HG02938 (cell line): ENCODE data around the gene TPD52L1.

Source experiments
- ATAC-seq: cut with Tn5 transposase; IDR thresholded peaks from one replicate; pipeline ENCODE4 v1.9.1; 2021; ENCODE audit warnings: mild to moderate bottlenecking, moderate library complexity; ENCODE audit not compliant: unreplicated experiment

Gene TPD52L1

DNA sequence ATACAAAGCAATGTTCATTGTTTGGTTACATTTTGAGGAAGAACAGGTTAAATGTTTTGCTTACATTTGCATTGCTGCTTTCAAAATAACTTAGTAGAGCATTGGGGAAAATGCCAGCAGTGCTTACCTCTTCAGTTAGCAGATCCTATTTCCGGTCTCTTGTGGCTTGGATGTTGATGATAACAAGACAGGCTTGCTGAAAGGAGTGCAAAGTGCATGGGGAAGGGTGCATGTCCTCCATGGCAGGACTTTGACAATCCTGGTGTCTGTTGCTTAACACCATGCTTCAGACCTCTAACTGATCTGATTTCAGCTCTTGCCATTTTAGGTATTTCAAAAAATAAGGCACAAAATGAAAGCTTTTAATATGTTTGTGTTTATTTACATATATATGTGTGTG lies 21.1 kb downstream of the TPD52L1 start:
- ATAC-seq = no peak

DNA sequence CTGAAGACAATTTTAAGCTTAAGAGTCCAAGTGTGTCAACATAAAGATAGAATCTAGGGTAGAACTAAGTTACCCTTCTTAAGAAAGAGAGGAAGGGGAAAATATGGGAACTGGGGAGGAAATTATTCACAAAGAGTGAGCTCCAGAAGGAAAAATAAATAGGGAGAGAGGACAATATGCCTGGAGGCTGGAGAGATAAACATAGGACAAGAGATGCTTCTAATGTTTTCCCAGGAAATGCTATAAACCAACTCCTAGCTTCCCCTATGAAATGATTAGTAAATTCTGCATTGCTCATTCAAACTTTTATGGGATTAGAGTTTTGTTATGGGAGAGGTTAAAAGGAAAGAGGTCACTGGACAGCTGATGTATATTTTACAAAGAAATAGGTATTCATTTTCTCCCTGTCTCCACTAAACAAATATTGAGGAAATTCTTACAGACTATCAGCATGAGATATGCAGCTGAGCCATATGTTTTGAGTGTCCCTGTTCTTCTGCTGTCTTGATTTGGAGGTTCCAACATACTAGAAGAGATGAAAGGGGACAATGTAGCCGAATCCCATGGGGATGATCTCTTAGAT lies 22.0 kb downstream of the TPD52L1 start:
- ATAC-seq = no peak

DNA sequence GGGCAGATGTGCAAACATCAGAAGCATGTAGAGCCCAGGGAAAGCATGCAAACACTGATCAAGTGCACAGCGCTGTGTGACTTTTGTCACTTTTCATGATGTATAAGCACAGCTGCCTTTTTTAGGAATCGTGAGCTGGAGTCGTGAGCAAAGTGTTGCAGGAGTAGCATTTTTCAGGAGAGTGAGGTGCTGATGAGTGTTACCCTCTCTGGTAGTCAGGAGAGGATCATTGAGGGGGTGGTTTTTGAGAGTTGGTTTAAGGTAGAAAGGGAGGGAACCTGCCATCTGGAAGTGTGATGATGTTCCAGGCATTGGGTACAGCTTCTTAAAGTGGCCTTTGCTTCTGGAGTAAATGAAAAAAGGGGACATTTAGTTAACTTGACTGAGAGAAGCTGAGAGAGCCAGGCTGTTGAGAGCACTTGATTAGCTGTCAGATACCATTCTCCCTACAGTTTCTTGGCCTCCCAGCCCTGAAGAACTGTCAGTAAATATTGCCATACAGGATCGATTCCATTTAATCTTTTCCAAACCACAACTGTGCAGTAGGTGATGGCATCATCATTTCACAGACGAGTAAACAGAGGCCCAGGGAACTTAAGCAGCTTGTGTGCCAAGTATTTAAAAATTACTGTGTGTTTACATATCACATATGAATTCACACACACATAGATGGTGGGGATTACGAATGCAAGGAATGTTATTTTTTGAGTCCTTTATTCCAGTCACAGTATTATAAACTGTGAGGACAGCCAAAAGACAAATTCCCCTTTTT lies 28.9 kb downstream of the TPD52L1 start:
- ATAC-seq = no peak

DNA sequence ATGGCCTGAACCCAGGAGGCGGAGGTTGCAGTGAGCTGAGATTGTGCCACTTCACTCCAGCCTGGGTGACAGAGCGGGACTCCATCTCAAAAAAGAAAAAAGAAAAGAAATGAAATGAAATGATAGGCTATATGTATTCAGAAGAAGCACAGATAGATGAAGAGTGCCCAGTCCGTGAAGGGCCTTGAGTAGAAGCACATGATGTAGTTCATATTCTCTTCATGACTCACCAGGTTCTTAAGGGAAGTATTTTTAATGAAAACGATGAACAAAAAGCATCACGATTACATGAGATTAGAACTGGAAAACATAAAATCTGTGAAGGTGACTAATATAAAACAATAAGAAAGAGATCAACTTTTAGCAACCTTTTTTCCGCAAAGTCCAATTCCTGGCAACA lies 29.8 kb downstream of the TPD52L1 start:
- ATAC-seq = no peak

DNA sequence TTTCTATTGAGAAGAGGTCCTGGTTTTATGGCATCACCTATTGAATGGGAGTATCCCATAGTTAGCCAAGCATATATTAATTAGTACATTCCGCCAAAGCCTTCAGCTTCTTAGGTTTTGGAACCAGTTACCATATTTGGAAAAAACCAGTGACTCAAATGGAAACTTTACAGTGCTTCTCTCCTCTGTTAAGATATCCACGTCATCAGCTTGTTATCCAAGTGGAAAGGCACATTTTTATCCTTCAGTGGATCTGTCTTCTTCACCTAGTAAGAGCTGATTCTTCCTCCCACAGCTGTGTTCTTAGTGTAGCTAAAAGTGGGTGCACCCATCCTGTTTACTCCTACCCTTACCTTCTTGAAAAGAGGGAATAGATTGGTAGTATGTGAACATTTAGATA lies 34.5 kb downstream of the TPD52L1 start:
- ATAC-seq = no peak

DNA sequence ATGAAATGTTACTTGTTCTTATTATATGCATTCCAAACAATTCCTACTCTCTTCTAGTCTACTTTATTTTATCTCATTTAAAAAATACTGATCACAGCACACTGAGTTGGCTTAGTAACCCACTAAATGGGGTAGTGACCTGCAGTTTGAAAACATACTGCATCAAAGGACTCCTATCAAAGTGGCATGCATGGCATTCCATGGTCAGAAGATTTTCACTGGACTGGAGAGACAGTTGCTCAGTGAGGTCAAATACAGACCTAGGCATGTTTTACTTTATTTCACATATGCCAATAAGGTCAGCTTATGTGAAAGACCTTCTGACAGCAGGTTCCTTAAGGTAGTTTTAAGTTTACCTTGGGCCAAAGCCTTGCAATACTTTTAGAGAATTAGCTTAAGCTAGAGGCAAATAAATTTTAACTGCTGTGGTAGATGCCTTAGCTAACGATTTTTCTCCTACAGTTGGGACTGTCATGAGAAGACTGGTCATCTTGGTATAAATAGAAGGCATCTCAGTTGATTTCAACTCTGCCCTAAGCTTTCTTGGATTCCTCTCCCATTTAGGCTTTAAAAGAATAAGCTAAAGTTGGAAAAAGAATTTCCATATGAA lies 35.1 kb downstream of the TPD52L1 start:
- ATAC-seq = no peak

DNA sequence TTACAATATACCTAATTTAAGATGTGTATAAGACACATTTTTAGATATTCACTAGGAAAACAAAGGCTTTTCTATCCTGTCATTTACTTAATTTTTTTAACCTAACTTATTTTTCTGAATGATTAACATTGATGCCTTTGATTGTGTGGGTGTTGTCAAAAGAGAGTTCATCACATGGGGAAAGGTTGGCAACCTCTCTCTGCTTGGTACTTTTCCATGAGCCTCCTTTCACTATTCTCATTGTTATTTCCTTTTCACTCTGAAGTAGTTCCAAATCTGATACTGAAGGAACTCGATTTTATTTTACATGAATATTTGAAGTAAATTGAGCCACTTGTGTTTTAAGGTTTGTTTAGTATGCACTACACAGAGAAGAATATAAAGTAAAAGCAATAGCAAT lies 35.9 kb downstream of the TPD52L1 start:
- no peak for ATAC-seq

DNA sequence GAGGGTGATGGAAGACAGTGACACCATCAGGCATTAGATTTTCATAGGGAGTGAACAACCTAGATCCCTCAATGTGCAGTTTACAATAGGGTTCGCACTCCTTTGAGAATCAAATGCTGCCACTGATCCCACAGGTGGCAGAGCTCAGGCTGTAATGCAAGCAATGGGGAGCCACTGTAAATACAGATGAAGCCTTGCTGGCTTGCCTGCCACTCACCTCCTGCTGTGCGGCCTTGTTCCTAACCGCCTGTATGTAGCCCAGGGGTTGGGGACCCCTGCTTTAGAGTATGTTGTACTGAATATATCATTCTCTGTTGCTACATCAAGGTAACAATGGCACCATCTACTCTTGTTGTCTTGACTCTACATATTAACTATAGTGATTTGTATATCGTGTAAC lies 37.1 kb downstream of the TPD52L1 start:
- no peak for ATAC-seq

DNA sequence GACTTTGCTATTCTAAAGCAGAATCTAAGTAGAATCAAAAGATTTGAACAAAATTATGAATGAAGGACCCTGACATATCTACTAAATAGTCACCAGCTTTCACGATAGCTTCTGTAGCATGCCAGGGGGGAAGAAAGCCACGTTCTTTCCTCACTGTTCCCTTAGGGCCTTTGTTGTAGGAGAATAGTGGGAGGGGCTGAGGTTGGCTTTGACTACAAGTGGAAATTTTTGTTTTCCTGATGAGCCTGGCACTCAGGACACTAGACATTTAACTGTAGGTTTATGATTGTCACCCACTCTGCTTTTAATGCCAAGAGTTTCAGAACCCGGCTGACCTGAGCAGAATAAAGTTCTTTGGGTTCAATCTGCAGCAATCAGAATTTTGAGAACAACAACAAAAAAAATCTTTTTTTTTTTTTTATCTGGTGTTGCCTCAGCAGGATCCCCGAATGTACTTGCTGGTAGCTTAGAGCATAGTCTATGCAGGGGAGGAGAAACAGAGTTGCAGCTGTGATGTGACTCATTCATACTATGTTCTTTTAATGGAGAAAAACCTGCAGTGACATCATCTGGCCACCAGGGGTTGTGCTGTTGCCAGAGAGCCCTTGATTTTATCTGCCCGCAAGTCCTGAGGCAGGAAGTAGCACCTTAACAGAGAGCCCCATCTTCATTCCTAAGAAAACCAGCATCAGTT lies 38.5 kb downstream of the TPD52L1 start:
- peak; percentile 98 for ATAC-seq

DNA sequence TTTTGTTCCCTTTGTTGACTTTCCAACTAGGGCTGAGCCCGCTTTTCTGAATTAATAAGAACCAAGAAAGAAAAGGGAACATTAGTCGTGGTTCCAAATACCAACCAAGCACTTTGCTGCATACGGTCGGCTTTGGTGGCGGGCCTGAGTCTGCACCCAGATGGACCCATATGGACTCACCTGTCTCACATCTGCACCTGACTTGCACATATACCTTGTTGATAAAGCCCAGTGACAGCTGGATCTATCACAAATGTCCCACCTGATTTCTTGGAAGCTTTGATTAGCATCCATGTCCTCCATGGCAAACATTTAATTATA lies 39.0 kb downstream of the TPD52L1 start:
- ATAC-seq = peak; percentile 7

DNA sequence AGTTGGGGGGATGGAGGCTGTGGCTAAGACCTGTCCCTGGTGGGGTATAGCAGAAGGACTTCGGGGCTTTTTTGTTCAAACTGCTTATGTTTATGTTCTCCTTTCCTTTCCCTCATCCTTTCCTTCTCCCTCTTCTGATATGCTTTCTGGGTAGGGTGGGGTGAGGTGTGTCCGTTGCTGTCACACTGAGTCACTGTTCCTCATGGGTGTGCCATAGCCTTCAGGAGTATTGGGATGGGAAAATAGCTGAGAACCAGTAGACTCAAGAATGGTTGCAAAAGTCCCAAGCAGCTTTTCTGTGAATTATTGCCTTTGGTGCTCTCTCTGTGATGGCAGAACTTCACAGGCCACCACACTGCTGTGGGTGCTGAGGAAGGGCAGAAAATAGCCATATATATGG lies 39.6 kb downstream of the TPD52L1 start:
- ATAC-seq = no peak

DNA sequence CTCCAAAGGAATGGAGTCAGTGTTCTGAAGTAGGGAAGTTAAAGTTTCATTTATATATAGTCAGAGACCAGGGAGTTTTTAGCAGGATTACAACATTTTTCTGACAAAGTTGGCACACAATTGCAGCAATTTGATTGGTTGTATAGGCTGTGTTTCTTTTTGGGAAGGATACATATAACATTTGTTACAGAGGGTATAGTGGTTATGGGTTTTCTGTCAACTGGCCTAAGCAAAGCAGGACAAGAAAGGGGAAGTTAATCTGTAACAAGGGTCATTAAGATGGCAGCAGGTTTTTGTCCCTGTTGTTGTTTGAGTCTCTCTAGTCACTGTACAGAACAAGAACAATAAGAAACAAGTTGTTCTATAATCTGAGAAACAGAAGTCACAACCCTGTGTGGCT lies 41.4 kb downstream of the TPD52L1 start:
- ATAC-seq = no peak

DNA sequence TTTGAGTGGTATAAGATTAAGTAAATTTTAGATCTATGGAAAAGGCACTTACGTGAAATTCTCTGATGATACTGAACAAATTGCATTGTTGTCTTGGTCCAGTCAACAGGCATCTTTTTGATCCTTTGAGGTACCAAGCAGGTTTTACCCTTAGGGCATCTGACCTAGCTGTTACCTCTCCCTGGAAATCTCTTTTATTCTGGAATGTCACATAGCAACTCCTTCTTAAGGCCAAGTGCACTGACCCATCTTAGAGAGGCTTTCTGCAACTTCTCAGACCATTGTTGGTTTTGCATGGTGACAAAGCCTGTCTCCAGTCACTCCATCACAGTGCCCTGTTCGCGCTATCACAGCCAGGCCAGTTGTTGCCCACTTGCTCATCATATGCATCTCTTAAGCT lies 42.0 kb downstream of the TPD52L1 start:
- no peak for ATAC-seq

DNA sequence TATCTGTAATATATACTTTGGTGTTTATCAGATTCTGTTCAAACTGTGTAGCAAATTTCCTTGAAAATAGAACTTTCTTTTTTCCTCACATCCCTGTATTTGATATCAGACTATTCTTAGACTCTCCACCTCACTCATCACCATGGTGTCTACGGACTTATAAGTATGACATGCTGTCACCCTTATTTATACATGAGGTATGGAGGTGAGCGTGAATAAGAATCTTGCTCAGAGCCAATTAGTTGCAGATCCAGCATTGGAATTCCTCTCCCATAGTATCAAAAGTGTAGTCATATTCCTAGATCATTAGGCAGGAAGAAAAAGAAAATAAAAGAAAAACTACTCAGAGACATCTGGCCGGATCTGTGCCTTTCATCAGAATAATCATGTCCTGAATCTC lies 43.0 kb downstream of the TPD52L1 start:
- ATAC-seq = no peak

DNA sequence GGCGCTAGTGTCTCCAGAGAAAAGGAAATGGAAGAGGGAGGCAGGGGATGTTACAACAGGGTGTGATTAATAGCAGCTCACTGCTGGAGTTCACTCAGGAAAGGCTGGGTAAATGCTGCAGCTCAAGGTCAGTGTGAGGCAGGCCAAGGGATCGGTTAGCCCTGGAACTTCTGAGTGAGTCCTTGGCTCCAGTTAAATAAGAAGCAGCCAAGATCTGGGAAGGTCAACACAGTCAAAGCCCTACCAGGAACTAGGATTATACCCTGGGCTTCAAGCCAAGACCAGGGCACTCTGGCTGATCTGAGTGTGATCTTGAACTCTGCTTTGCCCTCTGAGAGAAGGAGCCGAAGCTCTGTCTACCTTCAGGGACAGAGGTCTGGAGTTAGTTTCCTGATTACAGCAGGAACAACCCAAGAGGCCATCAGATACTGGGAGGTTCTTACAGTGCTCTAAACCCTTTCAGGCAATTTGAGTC lies 44.3 kb downstream of the TPD52L1 start:
- ATAC-seq = no peak

DNA sequence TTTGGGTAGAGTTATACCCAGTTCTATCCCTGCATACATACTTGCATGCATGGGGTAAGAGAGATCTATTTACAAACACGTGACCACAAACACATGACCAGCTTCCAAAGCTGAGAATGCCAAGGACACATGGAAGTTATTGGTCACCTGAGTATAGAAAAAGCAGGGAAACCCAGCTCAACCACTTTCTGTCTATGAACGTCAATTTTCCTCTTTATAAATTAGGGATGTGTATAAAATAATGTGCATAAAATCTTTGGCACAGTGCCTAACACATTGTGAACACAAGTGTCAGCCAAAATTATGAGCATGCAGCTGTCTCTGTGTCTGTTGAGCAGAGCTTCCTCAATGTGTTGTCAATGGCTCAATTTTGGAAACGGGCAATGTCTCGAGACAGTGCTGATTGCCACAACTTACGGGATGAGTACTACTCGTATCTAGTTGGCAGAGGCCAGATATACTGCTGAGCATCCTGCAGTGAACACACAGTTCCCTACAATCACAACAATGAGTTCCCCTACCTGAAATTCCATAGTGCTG lies 44.9 kb downstream of the TPD52L1 start:
- ATAC-seq = no peak

DNA sequence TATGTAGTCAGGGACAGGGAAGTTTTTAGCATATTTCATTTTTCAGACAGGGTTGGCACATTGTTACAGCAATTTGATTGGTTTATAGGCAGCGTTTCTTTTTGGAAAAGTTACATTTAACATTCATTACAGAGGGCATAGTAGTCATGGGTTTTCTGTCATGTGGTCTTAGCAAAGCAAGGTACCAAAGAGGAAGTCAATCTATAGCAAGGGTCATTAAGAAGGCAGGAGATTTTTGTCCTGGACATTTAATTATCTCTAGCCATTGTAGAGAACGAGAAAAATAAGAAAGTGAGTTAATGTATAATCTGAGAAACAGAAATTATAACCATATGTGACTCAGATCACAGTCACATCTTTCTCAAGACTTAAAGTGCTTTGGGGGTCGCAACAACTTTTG lies 47.4 kb downstream of the TPD52L1 start:
- ATAC-seq = no peak

DNA sequence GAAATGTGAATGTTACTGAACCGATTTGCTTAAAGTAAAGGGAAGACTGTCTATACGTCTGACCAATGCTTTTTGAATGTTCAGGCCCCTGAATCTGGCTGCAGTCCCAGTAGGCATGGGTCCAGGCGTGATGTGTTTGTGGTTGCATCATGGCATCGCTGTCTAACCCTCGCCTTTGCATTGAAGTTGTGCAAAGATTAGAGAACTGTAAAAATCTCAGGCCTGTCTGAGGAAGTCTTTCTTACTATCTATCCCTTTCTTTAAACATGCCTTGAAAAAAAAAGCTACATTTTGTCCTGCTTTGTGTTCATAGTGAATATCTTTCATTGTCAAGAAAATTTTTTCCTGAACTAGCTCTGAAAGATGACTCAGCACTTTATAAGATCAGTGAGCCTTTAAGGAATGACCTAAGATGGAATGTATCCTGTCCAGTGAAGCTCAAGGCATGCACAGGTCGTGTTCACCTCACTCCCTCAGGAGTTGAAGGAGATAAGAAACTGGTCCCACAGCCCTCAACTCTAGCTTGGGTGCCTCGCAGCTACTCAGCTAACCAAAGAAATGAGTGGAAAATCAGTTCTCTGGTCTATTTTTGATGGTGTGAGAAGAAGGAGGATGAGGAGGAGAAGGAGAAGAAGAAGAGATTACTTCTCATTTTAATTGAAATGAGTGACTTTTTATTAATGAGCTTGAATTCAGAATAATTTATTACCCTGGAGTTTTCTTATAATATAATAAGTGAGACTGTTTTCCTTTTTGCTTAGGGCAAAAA lies 48.6 kb downstream of the TPD52L1 start:
- no peak for ATAC-seq

DNA sequence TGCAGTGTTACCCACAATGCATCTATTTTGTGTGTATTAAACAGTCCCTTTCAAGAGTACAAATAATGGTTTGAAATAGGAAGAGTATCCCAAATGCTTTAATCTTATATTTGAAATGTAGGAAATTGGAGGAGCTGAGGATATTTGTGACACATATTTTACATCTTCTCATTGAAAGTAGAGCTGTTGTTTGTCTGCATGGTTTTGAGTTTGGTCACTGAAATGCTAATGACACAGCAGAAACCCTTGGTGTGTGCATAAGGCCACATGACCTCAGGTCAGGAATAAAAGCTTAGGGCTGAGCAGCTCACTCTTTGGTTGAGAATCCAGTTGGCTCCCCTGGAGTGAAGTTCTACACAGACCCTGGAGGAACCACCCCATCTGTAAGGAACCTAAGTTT lies 49.8 kb downstream of the TPD52L1 start:
- ATAC-seq = no peak

DNA sequence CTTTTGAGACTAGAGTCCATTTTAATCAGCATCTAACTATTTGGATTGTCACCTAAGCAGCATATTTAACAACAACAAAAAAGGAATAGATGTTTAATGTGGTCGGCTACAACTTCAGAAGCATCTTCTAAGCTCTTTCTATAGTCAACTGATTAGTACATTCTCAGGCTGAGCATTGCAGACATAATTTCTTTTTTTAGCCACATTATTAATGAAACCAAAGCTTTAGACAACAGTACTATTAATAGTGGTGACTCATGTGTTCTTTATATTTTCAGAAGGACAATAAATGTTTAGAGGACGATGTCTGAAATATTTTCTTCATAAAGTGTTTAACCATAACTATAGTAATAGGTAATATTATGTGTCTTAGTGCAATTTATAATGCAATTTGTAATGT lies 52.4 kb downstream of the TPD52L1 start:
- ATAC-seq = no peak

DNA sequence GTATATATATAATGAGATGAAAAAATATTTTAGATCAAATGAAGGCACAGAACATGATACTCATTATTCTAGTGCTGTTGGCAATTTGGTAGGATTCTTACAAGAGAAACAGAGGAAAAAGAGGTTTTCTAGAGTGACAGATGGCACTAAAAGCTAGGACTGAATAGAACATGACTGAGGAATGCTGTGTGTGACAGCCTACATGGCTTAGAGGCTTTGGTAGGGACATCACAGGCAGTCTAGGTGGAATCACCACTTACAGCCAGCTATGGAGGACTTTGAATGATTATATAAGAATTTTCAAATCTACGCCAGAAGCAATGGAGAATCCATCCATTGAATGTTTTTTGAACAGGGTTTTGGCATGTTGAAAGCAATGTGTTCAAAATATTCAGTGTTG lies 52.8 kb downstream of the TPD52L1 start:
- ATAC-seq = no peak
